Neural progenitor cell (in vitro differentiated cells): ENCODE data around the gene MAPK8. TPM values are rescaled to one million over a fixed set of nuclear protein-coding genes. Genes with fewer than 3 reads are reported as not detected.

Experiments used
- DNase-seq: peaks from one replicate; pipeline ENCODE4 v3.0.0-alpha.2; 2016; ENCODE audit warnings: low spot score
- H2AFZ ChIP-seq: fragments of 200-600 bp; sonication (generic); replicated peaks from 2 replicates; pipeline ENCODE4 v1.6.1; 2016; ENCODE audit warnings: antibody characterized with exemption
- H3F3A ChIP-seq: fragments of 200-600 bp; sonication (generic); 2 replicates; pipeline ENCODE4 v1.6.1; 2016; ENCODE audit warnings: antibody characterized with exemption, low read depth
- H3K27ac ChIP-seq: fragments of 200-600 bp; sonication (generic); 2 replicates; pipeline ENCODE4 v1.5.1; 2016; ENCODE audit warnings: mild to moderate bottlenecking
- H3K27me3 ChIP-seq: fragments of 200-600 bp; sonication (generic); 2 replicates; pipeline ENCODE4 v1.6.1; 2016; ENCODE audit warnings: mild to moderate bottlenecking, moderate library complexity
- H3K36me3 ChIP-seq: fragments of 200-600 bp; sonication (generic); 2 replicates; pipeline ENCODE4 v1.5.1; 2016
- H3K4me1 ChIP-seq: fragments of 200-600 bp; sonication (generic); 2 replicates; pipeline ENCODE4 v1.6.1; 2016; ENCODE audit warnings: mixed run types
- H3K4me2 ChIP-seq: fragments of 200-600 bp; sonication (generic); 2 replicates; pipeline ENCODE4 v1.6.1; 2016
- H3K4me3 ChIP-seq: fragments of 200-600 bp; sonication (generic); 2 replicates; pipeline ENCODE4 v1.5.1; 2016
- H3K79me2 ChIP-seq: fragments of 200-600 bp; sonication (generic); 2 replicates; pipeline ENCODE4 v1.6.1; 2016; ENCODE audit warnings: low read depth
- H3K9ac ChIP-seq: fragments of 200-600 bp; sonication (generic); 2 replicates; pipeline ENCODE4 v1.6.1; 2016
- H3K9me3 ChIP-seq: fragments of 200-600 bp; sonication (generic); 2 replicates; pipeline ENCODE4 v1.5.1; 2016; ENCODE audit warnings: low read depth
- H4K20me1 ChIP-seq: fragments of 200-600 bp; sonication (generic); 2 replicates; pipeline ENCODE4 v1.6.1; 2016; ENCODE audit warnings: low read depth
- H3K27ac Mint-ChIP-seq: 3 replicates; pipeline ENCODE4 v1.8.0; 2021; ENCODE audit warnings: mixed read lengths
- H3K27me3 Mint-ChIP-seq: 2 replicates; pipeline ENCODE4 v1.8.0; 2022; ENCODE audit warnings: low read depth, mild to moderate bottlenecking, inconsistent platforms, moderate library complexity, mixed read lengths; ENCODE audit not compliant: insufficient read depth
- H3K36me3 Mint-ChIP-seq: 3 replicates; pipeline ENCODE4 v1.8.0; 2021; ENCODE audit warnings: mixed read lengths
- H3K4me1 Mint-ChIP-seq: 3 replicates; pipeline ENCODE4 v1.8.0; 2021; ENCODE audit warnings: mixed read lengths
- H3K4me3 Mint-ChIP-seq: 3 replicates; pipeline ENCODE4 v1.8.0; 2021; ENCODE audit warnings: mild to moderate bottlenecking, moderate library complexity, mixed read lengths
- H3K9me3 Mint-ChIP-seq: 3 replicates; pipeline ENCODE4 v1.8.0; 2020; ENCODE audit warnings: mixed read lengths
- CTCF ChIP-seq: fragments of 200-600 bp; sonication (generic); IDR thresholded peaks from 2 replicates; pipeline ENCODE4 v1.5.1; 2017; ENCODE audit warnings: antibody characterized with exemption, mild to moderate bottlenecking
- EZH2 ChIP-seq: fragments of 200-600 bp; sonication (generic); IDR thresholded peaks from 2 replicates; pipeline ENCODE4 v1.6.1; 2017; ENCODE audit warnings: antibody characterized with exemption, mild to moderate bottlenecking, moderate library complexity
- EZH2phosphoT487 ChIP-seq: fragments of 200-600 bp; sonication (generic); IDR thresholded peaks from 2 replicates; pipeline ENCODE4 v1.6.1; 2017; ENCODE audit warnings: antibody characterized with exemption
- total RNA-seq: library from RNA; depleted of rRNA; stranded (reverse); fragments of >200 nt; gene quantifications from 2 replicates; pipeline ENCODE4 v1.2.3, GENCODE V29; 2015; ENCODE audit warnings: low replicate concordance

MAPK8 gene
- total RNA-seq, 1 donor from 2014 or later = 166 TPM

- H3K36me3 Mint-ChIP-seq = peaks cover 1% of the 10 kb centered on the region
- H3K27me3 ChIP-seq = no peaks in the 10 kb centered on the region
- no peak overlapping the region for H3K27ac ChIP-seq
- TF ChIP-seq CTCF = no peak
- TF ChIP-seq EZH2 = no peak
- TF ChIP-seq EZH2phosphoT487 = no peak
- peak overlapping the region; percentile 55 for H3K4me2 ChIP-seq
- H3K4me3 Mint-ChIP-seq = no peak overlapping the region
- peaks cover 28% of the 10 kb centered on the region for H3F3A ChIP-seq
- peaks cover 20% of the 10 kb centered on the region for H3K4me1 ChIP-seq
- peaks cover 33% of the 10 kb centered on the region for H3K4me1 Mint-ChIP-seq
- no peak overlapping the region for H2AFZ ChIP-seq
- H3K27me3 Mint-ChIP-seq = no peaks in the 10 kb centered on the region
- peaks cover 72% of the 10 kb centered on the region for H4K20me1 ChIP-seq
- peak; percentile 16 for DNase-seq
- H3K9me3 Mint-ChIP-seq = no peaks in the 10 kb centered on the region
- H3K27ac Mint-ChIP-seq = peak overlapping the region; percentile 25
- no peak overlapping the region for H3K4me3 ChIP-seq
- no peaks in the 10 kb centered on the region for H3K9me3 ChIP-seq
- H3K79me2 ChIP-seq = peaks cover 82% of the 10 kb centered on the region
- no peaks in the 10 kb centered on the region for H3K36me3 ChIP-seq
- H3K9ac ChIP-seq = no peak overlapping the region
These were observed 92.6 kb downstream of the MAPK8 start for GRCh38 chr10:48399056-48399541.

- Mint-ChIP-seq H3K27ac (no peak overlapping the region), H3K27me3 (no peaks in the 10 kb centered on the region), H3K4me3 (no peak overlapping the region), H3K9me3 (no peaks in the 10 kb centered on the region), H3K4me1 (peaks cover 33% of the 10 kb centered on the region), H3K36me3 (peaks cover 3% of the 10 kb centered on the region)
- TF ChIP-seq EZH2phosphoT487 = no peak
- no peak for TF ChIP-seq CTCF
- TF ChIP-seq EZH2 = no peak
- Histone ChIP-seq H3F3A (peaks cover 28% of the 10 kb centered on the region), H3K9me3 (no peaks in the 10 kb centered on the region), H3K4me1 (peaks cover 20% of the 10 kb centered on the region), H3K27ac (no peak overlapping the region), H3K9ac (no peak overlapping the region), H3K4me2 (peak overlapping the region; percentile 55), H2AFZ (no peak overlapping the region), H3K79me2 (peaks cover 78% of the 10 kb centered on the region), H3K4me3 (no peak overlapping the region), H3K36me3 (no peaks in the 10 kb centered on the region), H3K27me3 (no peaks in the 10 kb centered on the region), H4K20me1 (peaks cover 73% of the 10 kb centered on the region)
- peak; percentile 23 for DNase-seq
These were observed 93.1 kb downstream of the MAPK8 start for GRCh38 chr10:48399551-48399950.

GRCh38 chr10:48400129-48400849 lies 93.8 kb downstream of the MAPK8 start:
- peaks cover 70% of the 10 kb centered on the region for H3K79me2 ChIP-seq
- no peak overlapping the region for H3K4me3 ChIP-seq
- no peaks in the 10 kb centered on the region for H3K27me3 Mint-ChIP-seq
- TF ChIP-seq EZH2phosphoT487 = no peak
- no peak for TF ChIP-seq CTCF
- no peak for TF ChIP-seq EZH2
- no peak overlapping the region for H2AFZ ChIP-seq
- H3K4me1 ChIP-seq = peaks cover 20% of the 10 kb centered on the region
- no peaks in the 10 kb centered on the region for H3K27me3 ChIP-seq
- peaks cover 5% of the 10 kb centered on the region for H3K36me3 Mint-ChIP-seq
- H4K20me1 ChIP-seq = peaks cover 66% of the 10 kb centered on the region
- H3K36me3 ChIP-seq = peaks cover 2% of the 10 kb centered on the region
- no peaks in the 10 kb centered on the region for H3K9me3 ChIP-seq
- no peak overlapping the region for H3K9ac ChIP-seq
- H3K4me1 Mint-ChIP-seq = peaks cover 33% of the 10 kb centered on the region
- H3F3A ChIP-seq = peaks cover 28% of the 10 kb centered on the region
- DNase-seq = no peak
- no peak overlapping the region for H3K27ac ChIP-seq
- peak overlapping the region; percentile 55 for H3K4me2 ChIP-seq
- no peak overlapping the region for H3K4me3 Mint-ChIP-seq
- no peaks in the 10 kb centered on the region for H3K9me3 Mint-ChIP-seq
- H3K27ac Mint-ChIP-seq = no peak overlapping the region
